ENCODE data around the gene GANAB.
"Not testable (repeated sequence)": the region's sequence is repeated elsewhere in the genome, so short reads cannot be mapped to it uniquely, and the experiment has no call there.

GANAB gene

GRCh38 chr11:62621027-62621566, 25.3 kb downstream of the GANAB start:
- DNase-seq = no peak

- not testable (repeated sequence) for DNase-seq
Observed at GRCh38 chr11:62616957-62617356, 29.5 kb downstream of the GANAB start.

GRCh38 chr11:62615521-62615920, 30.9 kb downstream of the GANAB start:
- no peak for DNase-seq

GRCh38 chr11:62614275-62614674, 32.1 kb downstream of the GANAB start:
- no peak for DNase-seq

- no peak for DNase-seq
Observed at GRCh38 chr11:62613291-62613778, 33.1 kb downstream of the GANAB start.

- DNase-seq = peak; percentile 79
Observed at GRCh38 chr11:62612366-62613290, 33.8 kb downstream of the GANAB start, which contains the start of the genes EML3 and ROM1. Gene EML3 (minus strand): TSS chr11:62612775. CDS start chr11:62612457, 318 bp downstream. Gene ROM1 (plus strand): TSS chr11:62613257. CDS start chr11:62613282, 25 bp downstream.

GRCh38 chr11:62611705-62612365, 34.6 kb downstream of the GANAB start:
- peak; percentile 49 for DNase-seq

- DNase-seq = no peak
Observed at GRCh38 chr11:62610814-62611704, 35.4 kb downstream of the GANAB start.

- no peak for DNase-seq
Observed at GRCh38 chr11:62610403-62610802, 36.0 kb downstream of the GANAB start.

GRCh38 chr11:62608776-62609175, 37.6 kb downstream of the GANAB start:
- DNase-seq = no peak

- peak; percentile 13 for DNase-seq
Observed at GRCh38 chr11:62607714-62608113, 38.7 kb downstream of the GANAB start.

- no peak for DNase-seq
Observed at GRCh38 chr11:62605902-62606301, 40.5 kb downstream of the GANAB start.

- DNase-seq = no peak
Observed at GRCh38 chr11:62605467-62605866, 40.9 kb downstream of the GANAB start.

GRCh38 chr11:62604460-62605120, 41.8 kb downstream of the GANAB start:
- DNase-seq = no peak

GRCh38 chr11:62603776-62604299, 42.6 kb downstream of the GANAB start:
- DNase-seq = no peak

- DNase-seq = no peak
Observed at GRCh38 chr11:62603072-62603408, 43.4 kb downstream of the GANAB start.

GRCh38 chr11:62602141-62603071, 44.0 kb downstream of the GANAB start:
- DNase-seq = peak; percentile 69

GRCh38 chr11:62601372-62602140, 44.9 kb downstream of the GANAB start, which contains the start of gene MTA2:
Gene MTA2 (minus strand): TSS chr11:62601865. CDS start chr11:62601450, 415 bp downstream.
- DNase-seq = peak; percentile 98

GRCh38 chr11:62601122-62601371, 45.4 kb downstream of the GANAB start:
- no peak for DNase-seq

Data from NCI-H1105 treated with DMSO at 0.1 percent for 48 hours (cell line).